ENCODE results near the gene COIL. TPM values are rescaled to one million over a fixed set of nuclear protein-coding genes. Genes with fewer than 3 reads are reported as not detected.
A peak's percentile ranks its signal among the peaks of the same experiment; 100 is the strongest.

The COIL gene
- total RNA-seq, 1 donor from 2014 or later: 14.6 TPM

DNA sequence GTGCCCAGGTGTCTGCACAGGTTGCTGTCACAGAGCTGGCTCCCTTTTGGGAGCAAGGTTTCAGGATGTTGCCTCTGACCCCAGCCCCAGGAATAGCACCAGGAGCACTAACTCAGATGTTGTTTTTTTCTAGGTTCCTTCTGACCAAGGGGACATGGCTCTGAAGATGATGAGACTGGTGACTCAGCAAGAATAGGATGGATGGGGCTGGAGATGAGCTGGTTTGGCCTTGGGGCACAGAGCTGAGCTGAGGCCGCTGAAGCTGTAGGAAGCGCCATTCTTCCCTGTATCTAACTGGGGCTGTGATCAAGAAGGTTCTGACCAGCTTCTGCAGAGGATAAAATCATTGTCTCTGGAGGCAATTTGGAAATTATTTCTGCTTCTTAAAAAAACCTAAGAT lies 45.2 kb upstream of the COIL start:
- no peak for DNase-seq (ENCODE audit: low spot score)
- H3K27me3 Mint-ChIP-seq (ENCODE audit: unreplicated experiment): peaks cover 2% of the 10 kb centered on the region
- peaks cover 5% of the 10 kb centered on the region for H3K4me1 Mint-ChIP-seq (ENCODE audit: unreplicated experiment)
- no peak overlapping the region for H3K27ac Mint-ChIP-seq (ENCODE audit: unreplicated experiment)
- H3K9me3 Mint-ChIP-seq (ENCODE audit: unreplicated experiment): no peaks in the 10 kb centered on the region
- TF ChIP-seq, protein P1, sequence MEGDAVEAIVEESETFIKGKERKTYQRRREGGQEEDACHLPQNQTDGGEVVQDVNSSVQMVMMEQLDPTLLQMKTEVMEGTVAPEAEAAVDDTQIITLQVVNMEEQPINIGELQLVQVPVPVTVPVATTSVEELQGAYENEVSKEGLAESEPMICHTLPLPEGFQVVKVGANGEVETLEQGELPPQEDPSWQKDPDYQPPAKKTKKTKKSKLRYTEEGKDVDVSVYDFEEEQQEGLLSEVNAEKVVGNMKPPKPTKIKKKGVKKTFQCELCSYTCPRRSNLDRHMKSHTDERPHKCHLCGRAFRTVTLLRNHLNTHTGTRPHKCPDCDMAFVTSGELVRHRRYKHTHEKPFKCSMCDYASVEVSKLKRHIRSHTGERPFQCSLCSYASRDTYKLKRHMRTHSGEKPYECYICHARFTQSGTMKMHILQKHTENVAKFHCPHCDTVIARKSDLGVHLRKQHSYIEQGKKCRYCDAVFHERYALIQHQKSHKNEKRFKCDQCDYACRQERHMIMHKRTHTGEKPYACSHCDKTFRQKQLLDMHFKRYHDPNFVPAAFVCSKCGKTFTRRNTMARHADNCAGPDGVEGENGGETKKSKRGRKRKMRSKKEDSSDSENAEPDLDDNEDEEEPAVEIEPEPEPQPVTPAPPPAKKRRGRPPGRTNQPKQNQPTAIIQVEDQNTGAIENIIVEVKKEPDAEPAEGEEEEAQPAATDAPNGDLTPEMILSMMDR (IDR thresholded peaks at IDR 0.05; ENCODE audit: unreplicated experiment): no peak
- H3K36me3 Mint-ChIP-seq (ENCODE audit: low read depth, unreplicated experiment): no peaks in the 10 kb centered on the region
- H3K4me3 Mint-ChIP-seq (ENCODE audit: unreplicated experiment): no peak overlapping the region

DNA sequence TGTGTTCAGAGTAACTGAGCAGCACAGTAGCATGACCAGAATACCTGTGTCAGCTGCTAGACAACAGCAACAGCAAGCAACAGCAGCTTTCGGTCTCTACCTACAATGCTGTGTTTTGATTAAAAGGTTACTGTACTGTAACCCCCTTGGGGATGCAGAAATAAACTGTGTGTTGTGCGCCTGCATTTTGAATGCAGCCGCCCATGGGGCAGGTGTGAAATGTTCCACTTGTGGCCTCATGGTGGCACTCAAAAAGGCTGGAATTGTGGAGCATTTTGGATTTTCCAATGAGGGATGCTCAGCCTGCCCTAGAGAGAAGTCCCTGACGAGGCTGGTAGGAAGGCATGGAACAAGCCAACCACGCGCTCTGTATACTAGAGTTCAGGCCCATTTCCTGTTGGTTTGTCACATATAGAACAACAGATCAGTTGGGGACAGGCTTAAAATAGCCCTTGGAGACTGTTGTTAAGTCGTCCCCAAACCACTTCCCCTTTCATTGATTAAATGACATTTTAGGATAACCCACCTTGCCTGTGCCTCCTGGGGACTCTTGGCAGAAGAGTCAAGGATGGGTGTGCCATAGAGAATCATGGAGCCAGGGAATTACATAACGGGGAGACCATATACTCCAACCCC lies 44.2 kb upstream of the COIL start:
- Mint-ChIP-seq H3K36me3 (ENCODE audit: low read depth, unreplicated experiment) (no peaks in the 10 kb centered on the region), H3K9me3 (ENCODE audit: unreplicated experiment) (no peaks in the 10 kb centered on the region), H3K4me1 (ENCODE audit: unreplicated experiment) (peaks cover 3% of the 10 kb centered on the region), H3K4me3 (ENCODE audit: unreplicated experiment) (no peak overlapping the region), H3K27me3 (ENCODE audit: unreplicated experiment) (peaks cover 2% of the 10 kb centered on the region), H3K27ac (ENCODE audit: unreplicated experiment) (no peak overlapping the region)
- no peak for DNase-seq (ENCODE audit: low spot score)
- TF ChIP-seq, protein P1 (IDR thresholded peaks at IDR 0.05; ENCODE audit: unreplicated experiment): peak; percentile 42

DNA sequence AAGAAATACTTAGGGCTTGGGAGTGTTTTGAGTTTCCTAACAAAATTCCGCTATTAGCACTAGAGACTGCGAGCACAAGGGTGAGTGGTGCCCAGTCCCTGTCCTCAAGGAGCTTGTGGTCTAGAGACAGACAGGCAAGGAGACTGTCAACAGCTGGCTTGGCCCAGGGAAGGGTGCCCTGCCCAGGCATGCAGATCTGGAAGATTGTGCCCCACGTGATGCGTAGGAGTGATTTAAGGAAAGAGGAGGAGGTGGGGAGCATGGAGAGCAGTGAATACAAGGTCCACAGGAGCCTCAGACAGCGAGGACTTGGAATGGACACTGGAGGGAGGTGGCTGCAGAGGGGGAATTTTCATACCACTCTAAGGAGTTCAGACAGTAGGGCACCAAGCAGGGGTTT lies 42.1 kb upstream of the COIL start:
- DNase-seq (ENCODE audit: low spot score): no peak
- TF ChIP-seq, protein P1 (IDR thresholded peaks at IDR 0.05; ENCODE audit: unreplicated experiment): no peak
- H3K27me3 Mint-ChIP-seq (ENCODE audit: unreplicated experiment): peaks cover 2% of the 10 kb centered on the region
- no peaks in the 10 kb centered on the region for H3K9me3 Mint-ChIP-seq (ENCODE audit: unreplicated experiment)
- no peak overlapping the region for H3K27ac Mint-ChIP-seq (ENCODE audit: unreplicated experiment)
- H3K4me3 Mint-ChIP-seq (ENCODE audit: unreplicated experiment): no peak overlapping the region
- no peaks in the 10 kb centered on the region for H3K4me1 Mint-ChIP-seq (ENCODE audit: unreplicated experiment)
- H3K36me3 Mint-ChIP-seq (ENCODE audit: low read depth, unreplicated experiment): no peaks in the 10 kb centered on the region

- no peaks in the 10 kb centered on the region for H3K4me1 Mint-ChIP-seq (ENCODE audit: unreplicated experiment)
- H3K36me3 Mint-ChIP-seq (ENCODE audit: low read depth, unreplicated experiment): no peaks in the 10 kb centered on the region
- DNase-seq (ENCODE audit: low spot score): no peak
- no peak overlapping the region for H3K27ac Mint-ChIP-seq (ENCODE audit: unreplicated experiment)
- H3K27me3 Mint-ChIP-seq (ENCODE audit: unreplicated experiment): peaks cover 2% of the 10 kb centered on the region
- TF ChIP-seq, protein P1 (IDR thresholded peaks at IDR 0.05; ENCODE audit: unreplicated experiment): no peak
- H3K4me3 Mint-ChIP-seq (ENCODE audit: unreplicated experiment): no peak overlapping the region
- H3K9me3 Mint-ChIP-seq (ENCODE audit: unreplicated experiment): no peaks in the 10 kb centered on the region
Measured at GRCh38 chr17:57001541-57001940, 40.7 kb upstream of the COIL start.

GRCh38 chr17:56997313-56997712 lies 36.5 kb upstream of the COIL start:
- H3K27ac Mint-ChIP-seq (ENCODE audit: unreplicated experiment): no peak overlapping the region
- no peaks in the 10 kb centered on the region for H3K27me3 Mint-ChIP-seq (ENCODE audit: unreplicated experiment)
- no peaks in the 10 kb centered on the region for H3K36me3 Mint-ChIP-seq (ENCODE audit: low read depth, unreplicated experiment)
- no peak overlapping the region for H3K4me3 Mint-ChIP-seq (ENCODE audit: unreplicated experiment)
- DNase-seq (ENCODE audit: low spot score): no peak
- H3K9me3 Mint-ChIP-seq (ENCODE audit: unreplicated experiment): no peaks in the 10 kb centered on the region
- TF ChIP-seq, protein P1 (IDR thresholded peaks at IDR 0.05; ENCODE audit: unreplicated experiment): no peak
- H3K4me1 Mint-ChIP-seq (ENCODE audit: unreplicated experiment): no peaks in the 10 kb centered on the region

Measured in endothelial cell (in vitro differentiated cells).